ENCODE data around the gene LRTM2.

LRTM2 gene

DNA sequence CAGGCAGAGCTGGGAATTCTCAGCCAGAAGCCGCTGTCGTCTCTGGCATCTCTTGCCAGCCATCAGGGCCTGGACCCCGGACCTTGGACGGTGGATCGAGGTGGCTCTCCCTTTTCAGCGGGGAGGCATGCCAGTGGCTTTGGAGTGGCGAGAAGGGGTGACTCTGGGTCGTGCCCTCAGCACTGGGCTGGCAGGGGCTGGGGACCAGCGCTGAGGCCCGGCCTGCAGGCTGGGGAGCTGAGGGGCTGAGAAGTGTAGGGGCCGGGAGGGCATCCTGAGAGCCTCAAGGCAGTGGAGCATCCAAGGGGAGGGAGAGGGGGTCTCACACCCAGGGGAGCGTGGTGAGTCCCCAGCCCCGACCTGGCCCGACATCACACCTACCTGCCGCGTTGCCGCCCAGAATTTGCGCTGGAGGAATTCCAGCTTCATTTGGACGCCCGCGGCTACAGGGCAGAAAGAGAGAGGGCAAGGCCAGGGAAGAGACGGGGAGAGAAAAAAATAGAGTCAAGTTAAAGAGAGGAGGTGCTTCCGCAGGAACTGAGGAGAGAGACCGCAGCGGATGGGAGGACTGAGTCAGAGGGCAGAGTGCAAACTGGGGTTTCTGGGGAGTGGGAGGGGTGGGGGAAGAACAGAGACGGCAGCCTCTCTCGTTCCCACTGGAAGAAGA, 9.0 kb upstream of the LRTM2 start:
- Histone ChIP-seq H3K4me1 (ENCODE audit: control insufficient read depth in 1 of 2, insufficient read depth in 1 of 2, low read depth in 1 of 2, low read length in 1 of 2) (peaks cover 38 to 41% of the 10 kb centered on the region in 2 experiments), H3K27ac (peak overlapping the region; percentile 97), H3K27me3 (peaks cover 12% of the 10 kb centered on the region), H3K4me3 (ENCODE audit: low read depth in 1 of 2, low read length in 1 of 2) (peak overlapping the region in 1 of 2 experiments; percentile 55), H3K36me3 (no peaks in the 10 kb centered on the region), H3K9me3 (no peaks in the 10 kb centered on the region)
- no peak for TF ChIP-seq CTCF (IDR thresholded peaks at IDR 0.05)

DNA sequence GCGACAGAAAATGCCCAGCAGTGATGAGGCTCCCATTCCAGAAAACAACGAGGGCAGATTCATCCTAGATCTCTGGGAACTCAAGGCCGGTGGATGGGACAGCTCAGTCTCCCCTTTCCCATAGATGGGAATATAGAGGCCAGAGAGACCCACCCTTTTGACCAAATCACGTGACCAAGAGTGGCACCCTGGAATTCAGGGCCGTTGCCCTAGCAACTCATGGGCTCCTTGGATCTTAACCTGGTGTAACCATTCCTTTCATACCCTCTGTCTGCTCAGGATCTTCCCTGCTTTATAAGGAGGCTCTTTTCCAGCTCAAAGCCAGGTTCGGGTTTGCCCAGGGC, 8.4 kb upstream of the LRTM2 start:
- H3K27ac ChIP-seq: peak overlapping the region; percentile 97
- peak overlapping the region; percentile 55 to 60 for H3K4me3 ChIP-seq (ENCODE audit: low read depth in 1 of 2, low read length in 1 of 2)
- no peak for TF ChIP-seq CTCF (IDR thresholded peaks at IDR 0.05)
- H3K9me3 ChIP-seq: no peaks in the 10 kb centered on the region
- H3K4me1 ChIP-seq (ENCODE audit: control insufficient read depth in 1 of 2, insufficient read depth in 1 of 2, low read depth in 1 of 2, low read length in 1 of 2): peaks cover 38 to 41% of the 10 kb centered on the region in 2 experiments
- H3K36me3 ChIP-seq: no peaks in the 10 kb centered on the region
- peaks cover 15% of the 10 kb centered on the region for H3K27me3 ChIP-seq

DNA sequence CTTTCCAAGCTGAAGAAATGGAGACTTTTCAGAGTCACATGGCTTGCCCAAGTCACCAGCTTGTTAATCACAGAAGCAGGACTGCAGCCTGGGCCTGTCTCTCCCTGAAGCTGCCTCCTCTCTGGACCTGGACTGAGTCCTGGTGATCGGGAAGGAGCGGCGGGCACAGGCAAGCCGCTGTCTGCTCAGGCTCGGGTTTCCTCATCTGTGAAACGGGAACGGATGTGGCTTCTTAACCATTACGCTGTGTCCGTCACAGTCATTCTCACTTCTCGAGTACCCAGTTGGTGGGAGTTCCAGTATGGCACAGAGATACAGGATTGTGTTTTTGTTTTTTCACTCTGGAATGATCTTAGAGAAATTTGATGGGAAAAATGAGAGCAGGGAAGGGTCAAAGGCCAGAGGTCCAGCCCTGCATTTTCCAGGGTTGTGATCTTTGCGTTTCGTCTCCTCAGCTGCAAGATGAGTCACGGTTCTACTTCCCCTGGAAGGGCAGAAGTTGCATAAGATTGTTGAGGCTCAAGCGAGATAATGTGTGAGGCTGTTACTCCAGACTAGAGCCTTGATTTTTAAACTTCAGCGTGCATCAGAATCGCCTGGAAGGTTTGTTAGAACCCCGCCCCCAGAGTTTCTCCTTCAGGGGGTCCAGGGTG, 7.6 kb upstream of the LRTM2 start:
- Histone ChIP-seq H3K27me3 (peaks cover 15% of the 10 kb centered on the region), H3K4me3 (ENCODE audit: low read depth in 1 of 2, low read length in 1 of 2) (peak overlapping the region; percentile 55 to 60), H3K9me3 (no peaks in the 10 kb centered on the region), H3K27ac (peak overlapping the region; percentile 97), H3K36me3 (no peaks in the 10 kb centered on the region), H3K4me1 (ENCODE audit: control insufficient read depth in 1 of 2, insufficient read depth in 1 of 2, low read depth in 1 of 2, low read length in 1 of 2) (peaks cover 38 to 41% of the 10 kb centered on the region in 2 experiments)
- TF ChIP-seq CTCF (IDR thresholded peaks at IDR 0.05): peak; percentile 33

GRCh38 chr12:1814266-1814665, 6.1 kb upstream of the LRTM2 start:
- H3K4me1 ChIP-seq (ENCODE audit: control insufficient read depth in 1 of 2, insufficient read depth in 1 of 2, low read depth in 1 of 2, low read length in 1 of 2): peaks cover 38 to 41% of the 10 kb centered on the region in 2 experiments

DNA sequence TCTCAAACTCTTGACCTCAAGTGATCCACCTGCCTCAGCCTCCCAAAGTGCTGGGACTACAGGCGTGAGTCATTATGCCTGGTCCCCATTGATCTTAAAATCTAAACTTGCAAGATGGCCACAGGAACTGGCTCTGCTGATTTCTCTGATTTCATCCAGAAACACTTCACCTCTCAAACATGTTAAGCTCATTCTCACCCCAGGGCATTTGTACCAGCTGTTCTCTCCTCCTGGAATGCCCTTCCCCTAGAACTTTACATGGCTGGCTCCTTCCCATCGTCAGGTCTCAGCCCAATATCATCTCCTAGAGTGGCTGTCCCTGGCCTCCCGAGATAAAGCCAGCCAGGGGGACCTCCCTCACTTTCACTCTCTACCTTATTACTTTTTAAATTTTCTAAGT, 5.3 kb upstream of the LRTM2 start:
- H3K27me3 ChIP-seq: peaks cover 28% of the 10 kb centered on the region
- H3K4me1 ChIP-seq (ENCODE audit: control insufficient read depth in 1 of 2, insufficient read depth in 1 of 2, low read depth in 1 of 2, low read length in 1 of 2): peaks cover 38 to 41% of the 10 kb centered on the region in 2 experiments
- H3K36me3 ChIP-seq: no peaks in the 10 kb centered on the region
- no peak for TF ChIP-seq CTCF (IDR thresholded peaks at IDR 0.05)
- no peaks in the 10 kb centered on the region for H3K9me3 ChIP-seq
- no peak overlapping the region for H3K4me3 ChIP-seq (ENCODE audit: low read depth in 1 of 2, low read length in 1 of 2)
- H3K27ac ChIP-seq: no peak overlapping the region

More at GRCh38 chr12:1814266-1814665, 6.1 kb upstream of the LRTM2 start:
- H3K36me3 ChIP-seq: no peaks in the 10 kb centered on the region
- no peaks in the 10 kb centered on the region for H3K9me3 ChIP-seq
- no peak overlapping the region for H3K4me3 ChIP-seq (ENCODE audit: low read depth in 1 of 2, low read length in 1 of 2)
- TF ChIP-seq CTCF (IDR thresholded peaks at IDR 0.05): no peak
- H3K27me3 ChIP-seq: peaks cover 19% of the 10 kb centered on the region
- H3K27ac ChIP-seq: peak overlapping the region; percentile 97
